Gastrocnemius medialis (tissue), 4 donors: Measurements from ENCODE around the gene CBARP. TPM values are rescaled to one million over a fixed set of nuclear protein-coding genes. Genes with fewer than 3 reads are reported as not detected.

Experiments
- ATAC-seq, 2 donors: fragments of 150-250 bp; one replicate each; pipeline ENCODE4 v1.9.1; 2016
- DNase-seq, 2 donors: peaks; one replicate each; pipeline ENCODE4 v3.0.0-alpha.2; 2019
- H3K27ac ChIP-seq, 4 donors: fragments of 200-600 bp; sonication (generic); 1 replicate in 1 of 4; 2 replicates in 3 of 4; pipeline ENCODE4 v1.5.1; 2016 to 2018; ENCODE audit warnings: mild to moderate bottlenecking in 2 of 4, moderate library complexity in 1 of 4
- H3K27me3 ChIP-seq, 3 donors: fragments of 200-600 bp; sonication (generic) in 2 of 3; 1 replicate in 1 of 3; 2 replicates in 2 of 3; pipeline versions ENCODE4 v1.5.1 to v1.6.0; 2016 to 2019; ENCODE audit warnings: mild to moderate bottlenecking in 1 of 3, moderate library complexity in 1 of 3
- H3K36me3 ChIP-seq, 2 donors: fragments of 200-600 bp; sonication (generic) in 1 of 2; one replicate each; pipeline ENCODE4 v1.5.1; 2017 to 2018
- H3K4me1 ChIP-seq, 2 donors: fragments of 200-600 bp; sonication (generic) in 1 of 2; one replicate each; pipeline ENCODE4 v1.5.1; 2016 to 2017; ENCODE audit warnings: mild to moderate bottlenecking in 2 of 2
- H3K4me3 ChIP-seq, 4 donors: fragments of 200-600 bp; sonication (generic) in 3 of 4; 1 replicate in 1 of 4; 2 replicates in 3 of 4; pipeline ENCODE4 v1.5.1; 2016 to 2019; ENCODE audit warnings: mild to moderate bottlenecking in 2 of 4
- H3K9me3 ChIP-seq, 3 donors: fragments of 200-600 bp; sonication (generic) in 2 of 3; 1 replicate in 1 of 3; 2 replicates in 2 of 3; pipeline ENCODE4 v1.5.1; 2016 to 2019
- POLR2A ChIP-seq, 2 donors: fragments of 450-650 bp; IDR thresholded peaks; one replicate each; pipeline ENCODE4 v1.6.1; 2017; ENCODE audit warnings: antibody characterized with exemption in 2 of 2, mild to moderate bottlenecking in 2 of 2, moderate library complexity in 2 of 2
- in situ Hi-C, 4 donors: fragments of 200-750 bp; cut with MboI; loops; one replicate each; pipeline versions ENCODE4 v1.15.0 to v1.8.0; 2017; ENCODE audit warnings: low sequenced_read_pairs in 4 of 4
- intact Hi-C: fragments of 100-400 bp; cut with DNase I; formaldehyde crosslinking; loops from one replicate; pipeline ENCODE4 v1.15.1; 2023; ENCODE audit warnings: low total_unique reads
- total RNA-seq, 4 donors: library from RNA; depleted of rRNA; stranded (reverse); fragments of >200 nt; gene quantifications; one replicate each; pipeline versions ENCODE4 v1.1.0 to v1.2.3, GENCODE V29; 2016
- TF ChIP-seq, protein P1 (sequence below), 5 experiments: fragments of 450-650 bp in 3 of 5; fragments of 200-600 bp in 2 of 5; sonication (generic) in 2 of 5; IDR thresholded peaks in 4 of 5; conservative IDR thresholded peaks in 1 of 5; 1 replicate in 4 of 5; 2 replicates in 1 of 5; pipeline ENCODE4 v1.5.1; 2016 to 2019; ENCODE audit warnings: antibody characterized with exemption in 5 of 5, mild to moderate bottlenecking in 3 of 5, moderate library complexity in 3 of 5

CBARP gene
- total RNA-seq, 4 donors from 2014 or later = 0.10 to 1.3 (median 0.53) TPM

DNA sequence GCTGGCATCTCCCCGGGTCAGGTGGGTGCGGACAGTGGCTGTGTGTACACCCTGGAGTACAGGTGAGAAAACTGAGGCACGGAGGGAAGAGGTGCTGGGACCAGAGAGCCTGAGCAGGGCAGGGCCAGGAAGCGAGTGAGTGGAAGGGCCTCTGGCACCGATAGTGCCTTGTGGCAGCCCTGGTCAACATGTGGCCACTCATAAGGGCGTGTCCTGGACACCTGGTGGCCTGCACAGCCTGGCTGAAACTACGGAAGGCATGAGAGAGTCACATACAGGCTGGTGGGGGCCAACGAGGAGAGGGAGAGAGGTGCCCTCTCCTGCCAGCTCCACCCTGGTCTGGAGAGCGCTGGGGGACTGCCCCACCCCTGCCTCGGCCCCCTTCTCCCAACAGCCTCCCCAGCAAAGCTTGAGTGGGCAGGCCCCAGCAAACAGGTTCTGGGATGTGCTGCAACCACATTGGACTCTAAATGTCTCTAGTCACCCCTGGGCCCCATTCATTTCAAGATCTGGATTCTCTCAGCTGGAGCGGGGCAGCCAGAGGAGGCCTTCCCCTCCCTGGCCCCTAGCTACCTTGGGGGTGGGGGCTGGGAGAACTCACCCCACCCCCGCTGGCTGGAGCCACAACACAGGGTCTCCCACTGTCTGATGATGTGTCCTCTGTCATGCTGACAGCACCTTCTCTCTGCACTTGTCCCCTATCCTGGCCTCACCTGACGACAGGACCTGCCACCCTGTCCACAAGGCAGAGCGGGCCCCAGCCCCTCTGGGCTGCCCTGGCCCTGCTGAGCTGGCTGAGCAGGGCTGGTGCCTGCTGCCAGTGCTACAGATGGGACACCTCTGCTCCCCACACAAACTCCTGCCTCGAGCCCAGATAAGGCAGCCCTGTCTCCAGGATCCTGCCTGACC, 5.8 kb downstream of the CBARP start:
- ATAC-seq = peak in 1 of 2 donors; percentile 25
- Histone ChIP-seq H3K4me3 (no peak overlapping the region), H3K4me1 (peaks cover 2% of the 10 kb centered on the region in 2 donors), H3K27ac (peak overlapping the region in 2 of 4 donors; percentile 0 to 40), H3K27me3 (peaks cover under 1 to 6% (median 4%) of the 10 kb centered on the region in 3 donors), H3K36me3 (peaks cover 0 to 4% of the 10 kb centered on the region in 2 donors), H3K9me3 (no peaks in the 10 kb centered on the region)
- no peak for DNase-seq
- intact Hi-C loops = no loop called here
- TF ChIP-seq POLR2A (IDR thresholded peaks at IDR 0.05) = no peak
- TF ChIP-seq, protein P1, sequence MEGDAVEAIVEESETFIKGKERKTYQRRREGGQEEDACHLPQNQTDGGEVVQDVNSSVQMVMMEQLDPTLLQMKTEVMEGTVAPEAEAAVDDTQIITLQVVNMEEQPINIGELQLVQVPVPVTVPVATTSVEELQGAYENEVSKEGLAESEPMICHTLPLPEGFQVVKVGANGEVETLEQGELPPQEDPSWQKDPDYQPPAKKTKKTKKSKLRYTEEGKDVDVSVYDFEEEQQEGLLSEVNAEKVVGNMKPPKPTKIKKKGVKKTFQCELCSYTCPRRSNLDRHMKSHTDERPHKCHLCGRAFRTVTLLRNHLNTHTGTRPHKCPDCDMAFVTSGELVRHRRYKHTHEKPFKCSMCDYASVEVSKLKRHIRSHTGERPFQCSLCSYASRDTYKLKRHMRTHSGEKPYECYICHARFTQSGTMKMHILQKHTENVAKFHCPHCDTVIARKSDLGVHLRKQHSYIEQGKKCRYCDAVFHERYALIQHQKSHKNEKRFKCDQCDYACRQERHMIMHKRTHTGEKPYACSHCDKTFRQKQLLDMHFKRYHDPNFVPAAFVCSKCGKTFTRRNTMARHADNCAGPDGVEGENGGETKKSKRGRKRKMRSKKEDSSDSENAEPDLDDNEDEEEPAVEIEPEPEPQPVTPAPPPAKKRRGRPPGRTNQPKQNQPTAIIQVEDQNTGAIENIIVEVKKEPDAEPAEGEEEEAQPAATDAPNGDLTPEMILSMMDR (IDR thresholded peaks at IDR 0.05 in 4 of 5, conservative IDR thresholded peaks at IDR 0.05 in 1 of 5) = no peak
- in situ Hi-C loops = no loop called here

DNA sequence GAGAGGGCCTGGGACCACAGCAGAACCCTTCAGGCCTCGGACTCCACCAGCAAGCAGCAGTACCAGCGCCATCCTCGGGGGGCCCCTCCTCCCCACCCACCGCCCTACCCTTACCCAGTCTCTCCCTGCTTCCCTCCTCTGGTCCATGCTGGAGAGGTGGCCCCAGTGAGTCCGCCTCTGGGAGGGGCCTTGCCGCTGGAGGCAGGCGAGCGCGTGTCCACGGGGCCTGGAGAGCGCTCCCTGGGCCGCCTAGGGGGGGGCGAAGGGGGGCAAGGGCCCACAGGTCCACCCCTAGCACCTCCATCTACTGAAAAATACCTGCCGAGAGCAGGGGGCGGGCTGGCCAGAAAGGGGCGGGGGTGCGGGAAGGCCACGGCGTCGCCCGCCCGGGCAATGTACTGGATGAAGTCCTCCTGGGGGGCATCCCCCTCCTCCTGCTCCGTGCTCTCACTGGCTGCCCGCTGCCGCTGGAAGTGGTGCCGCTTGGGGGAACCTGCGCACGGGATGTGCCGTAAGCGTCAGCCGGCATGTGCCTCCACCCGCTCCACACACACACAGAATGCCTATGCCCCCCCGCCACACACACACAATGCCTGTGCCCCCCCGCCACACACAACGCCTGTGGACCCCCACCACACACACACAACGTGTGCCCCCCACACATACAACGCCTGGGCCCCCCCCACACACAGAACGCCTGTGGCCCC, 6.9 kb downstream of the CBARP start:
- Histone ChIP-seq H3K4me3 (no peak overlapping the region), H3K36me3 (peaks cover 0 to 15% of the 10 kb centered on the region in 2 donors), H3K27me3 (peaks cover 0 to under 1% (median 0%) of the 10 kb centered on the region in 3 donors), H3K9me3 (no peaks in the 10 kb centered on the region), H3K4me1 (no peaks in the 10 kb centered on the region), H3K27ac (no peak overlapping the region)
- in situ Hi-C loops (no loop called here), intact Hi-C loops (no loop called here)
- ATAC-seq = no peak
- no peak for DNase-seq
- TF ChIP-seq, protein P1 (IDR thresholded peaks at IDR 0.05 in 4 of 5, conservative IDR thresholded peaks at IDR 0.05 in 1 of 5) = no peak
- no peak for TF ChIP-seq POLR2A (IDR thresholded peaks at IDR 0.05)

DNA sequence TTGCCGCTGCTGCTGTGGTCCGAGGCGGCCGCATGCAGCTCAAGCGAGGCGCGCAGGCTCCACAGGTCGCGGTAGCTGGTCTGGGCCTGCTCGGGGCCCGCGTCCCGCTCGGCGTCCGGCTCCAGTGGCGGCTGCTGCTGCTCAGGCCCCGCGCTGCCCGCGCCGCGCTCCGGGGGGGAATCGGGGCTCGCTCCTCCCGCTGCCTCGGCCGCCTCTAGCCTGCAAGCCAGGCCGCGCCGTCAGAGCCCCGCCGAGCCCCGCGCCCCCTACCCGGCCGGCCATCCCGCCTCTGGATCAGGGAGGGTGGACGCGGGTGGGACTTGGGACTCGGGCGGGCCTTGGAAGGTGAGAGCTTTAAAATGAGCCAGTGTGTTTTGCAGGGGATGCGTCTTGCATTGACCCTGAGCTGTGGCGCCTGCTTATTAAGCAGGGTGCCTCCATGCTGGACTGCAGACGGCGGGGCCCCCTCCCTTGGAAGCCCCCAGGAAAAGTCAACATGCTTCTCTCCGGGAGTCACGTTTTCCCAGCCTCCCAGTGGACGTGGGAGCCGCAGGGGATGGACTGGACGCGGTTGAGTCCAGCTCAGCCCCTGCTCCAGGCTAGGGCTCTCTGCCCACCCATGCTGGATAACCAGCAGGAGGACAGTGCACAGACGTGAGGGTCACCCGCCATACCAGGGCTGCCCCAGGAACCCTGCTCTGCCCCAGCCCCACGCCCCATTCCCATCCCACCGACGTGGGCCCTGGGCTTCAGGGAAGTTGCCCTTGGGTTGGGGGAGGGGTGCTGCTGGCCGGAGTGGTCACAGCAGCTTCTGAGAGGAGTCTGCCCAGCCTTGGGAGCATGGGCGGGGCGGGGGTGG, 7.7 kb downstream of the CBARP start:
- H3K9me3 ChIP-seq = no peaks in the 10 kb centered on the region
- no peaks in the 10 kb centered on the region for H3K4me1 ChIP-seq
- DNase-seq (no peak), ATAC-seq (no peak)
- no peak for TF ChIP-seq POLR2A (IDR thresholded peaks at IDR 0.05)
- TF ChIP-seq, protein P1 (IDR thresholded peaks at IDR 0.05 in 4 of 5, conservative IDR thresholded peaks at IDR 0.05 in 1 of 5) = no peak
- H3K4me3 ChIP-seq = no peak overlapping the region
- in situ Hi-C loops (no loop called here), intact Hi-C loops (no loop called here)
- no peak overlapping the region for H3K27ac ChIP-seq
- H3K27me3 ChIP-seq = no peaks in the 10 kb centered on the region
- H3K36me3 ChIP-seq = peaks cover 0 to 17% of the 10 kb centered on the region in 2 donors

DNA sequence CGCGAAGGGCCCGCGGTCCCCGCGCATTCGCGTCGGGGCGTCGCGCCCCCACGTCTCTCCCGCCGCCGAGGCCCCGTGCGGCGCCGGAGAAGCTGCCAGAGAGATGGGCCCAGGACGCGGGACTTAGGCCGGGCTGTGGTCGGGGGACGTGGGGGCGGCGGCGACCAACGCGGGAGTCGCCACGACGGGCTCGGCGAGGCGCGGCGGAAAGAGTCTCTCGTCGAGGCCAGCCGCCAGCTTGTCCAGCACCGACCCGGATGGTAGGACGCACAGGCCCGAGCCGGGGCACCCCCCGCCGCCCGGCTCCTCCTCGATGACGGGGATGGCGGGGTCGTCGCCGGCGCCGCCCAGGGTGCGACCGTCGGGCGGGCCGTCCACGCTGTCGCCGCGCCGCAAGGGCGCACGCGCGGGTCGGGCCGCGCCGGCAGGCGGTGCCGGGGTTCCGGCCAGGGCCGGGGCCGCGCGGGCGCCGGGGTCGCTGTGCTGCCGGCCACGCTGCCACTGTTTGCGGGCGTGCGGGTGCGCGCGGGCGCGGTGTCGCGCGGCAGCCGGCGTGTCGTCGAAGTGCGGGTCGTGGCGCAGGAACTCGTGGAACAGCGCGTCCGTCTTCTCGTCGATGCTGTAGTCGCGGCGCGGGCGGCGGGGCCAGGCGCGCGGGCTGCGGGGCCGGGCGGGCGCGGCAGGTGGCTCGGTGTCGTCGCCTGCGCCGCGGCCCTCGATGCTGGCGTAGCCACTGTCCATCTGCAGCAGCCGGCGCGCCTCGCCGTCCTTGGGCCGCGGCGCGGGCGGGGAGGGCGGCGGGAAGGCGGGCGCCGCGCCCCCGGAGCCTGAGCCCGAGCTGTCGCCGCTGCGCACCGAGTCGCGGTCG, 8.5 kb downstream of the CBARP start:
- ATAC-seq = no peak
- Histone ChIP-seq H3K9me3 (no peaks in the 10 kb centered on the region), H3K27me3 (no peaks in the 10 kb centered on the region), H3K27ac (no peak overlapping the region), H3K4me1 (no peaks in the 10 kb centered on the region), H3K36me3 (peaks cover 0 to 17% of the 10 kb centered on the region in 2 donors), H3K4me3 (no peak overlapping the region)
- intact Hi-C loops = no loop called here
- in situ Hi-C loops = no loop called here
- TF ChIP-seq, protein P1 (IDR thresholded peaks at IDR 0.05 in 4 of 5, conservative IDR thresholded peaks at IDR 0.05 in 1 of 5) = no peak
- no peak for TF ChIP-seq POLR2A (IDR thresholded peaks at IDR 0.05)
- no peak for DNase-seq
